Activated CD4-positive, alpha-beta T cell treated with anti-CD3 and anti-CD28 coated beads, Interleukin-2, Interleukin-4, amounts not matched to agents 100 ng/mL and 50 ng/mL, durations not matched to agents 16 hours and 8 hours (primary cell): ENCODE measurements around the gene ZG16B.

Experiments used
- DNase-seq: peaks from one replicate; pipeline ENCODE4 v3.0.0-alpha.2; 2020; ENCODE audit warnings: low spot score

ZG16B gene

DNA sequence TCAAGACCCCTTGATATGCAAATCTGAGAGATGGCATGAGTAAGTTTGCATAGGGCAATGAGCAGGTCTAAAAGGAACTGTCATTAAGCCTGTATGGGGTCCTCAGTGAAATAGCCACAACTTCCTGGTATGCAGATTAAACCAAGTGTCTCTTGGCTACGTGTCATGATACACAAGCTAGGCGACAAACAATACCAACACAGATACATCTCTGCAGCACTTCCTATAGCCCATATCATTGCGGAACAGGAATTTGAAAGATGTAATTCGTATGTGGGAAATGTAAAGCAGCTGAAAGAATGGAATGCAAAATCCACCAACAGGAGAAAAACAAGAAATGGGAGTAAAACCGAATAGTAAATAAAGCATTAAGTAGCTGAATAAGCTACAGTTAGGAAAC, 15.0 kb downstream of the ZG16B start:
- DNase-seq: no peak

DNA sequence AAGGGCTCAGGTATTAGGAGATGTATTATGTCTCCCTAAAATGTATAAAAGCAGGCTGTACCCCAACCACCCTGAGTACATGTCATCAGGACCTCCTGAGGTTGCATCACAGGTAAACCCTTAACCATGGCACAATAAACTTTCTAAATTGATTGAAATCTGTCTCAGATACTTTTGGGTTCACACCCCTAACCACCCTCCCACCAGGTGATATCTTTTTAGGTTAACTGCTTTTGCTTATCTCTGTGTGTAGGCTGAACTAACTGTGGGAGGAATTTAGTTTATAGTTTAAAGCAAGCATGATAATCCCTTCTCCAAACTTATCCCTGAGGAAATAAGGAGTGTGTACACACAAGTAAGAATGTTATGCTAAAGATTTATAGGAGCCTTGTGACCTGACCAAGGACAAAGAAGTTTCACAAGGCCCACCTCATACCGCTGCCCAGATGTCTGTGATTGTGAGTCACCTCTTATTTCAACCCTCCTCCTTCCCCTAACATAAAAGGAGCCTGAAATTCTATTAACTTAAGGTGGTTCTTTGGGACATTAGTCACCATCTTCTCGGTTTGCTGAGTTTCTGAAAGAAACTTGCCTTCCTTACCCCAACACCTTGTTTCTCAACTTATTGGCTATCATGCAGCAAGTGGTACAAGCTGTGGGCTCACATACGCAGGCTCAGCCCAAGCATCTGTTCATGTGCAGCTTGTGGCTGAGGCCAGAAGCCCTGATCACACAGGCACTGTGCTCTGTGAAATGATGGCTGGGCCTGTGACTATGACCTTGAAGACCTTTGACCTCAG, 16.6 kb downstream of the ZG16B start:
- no peak for DNase-seq

DNA sequence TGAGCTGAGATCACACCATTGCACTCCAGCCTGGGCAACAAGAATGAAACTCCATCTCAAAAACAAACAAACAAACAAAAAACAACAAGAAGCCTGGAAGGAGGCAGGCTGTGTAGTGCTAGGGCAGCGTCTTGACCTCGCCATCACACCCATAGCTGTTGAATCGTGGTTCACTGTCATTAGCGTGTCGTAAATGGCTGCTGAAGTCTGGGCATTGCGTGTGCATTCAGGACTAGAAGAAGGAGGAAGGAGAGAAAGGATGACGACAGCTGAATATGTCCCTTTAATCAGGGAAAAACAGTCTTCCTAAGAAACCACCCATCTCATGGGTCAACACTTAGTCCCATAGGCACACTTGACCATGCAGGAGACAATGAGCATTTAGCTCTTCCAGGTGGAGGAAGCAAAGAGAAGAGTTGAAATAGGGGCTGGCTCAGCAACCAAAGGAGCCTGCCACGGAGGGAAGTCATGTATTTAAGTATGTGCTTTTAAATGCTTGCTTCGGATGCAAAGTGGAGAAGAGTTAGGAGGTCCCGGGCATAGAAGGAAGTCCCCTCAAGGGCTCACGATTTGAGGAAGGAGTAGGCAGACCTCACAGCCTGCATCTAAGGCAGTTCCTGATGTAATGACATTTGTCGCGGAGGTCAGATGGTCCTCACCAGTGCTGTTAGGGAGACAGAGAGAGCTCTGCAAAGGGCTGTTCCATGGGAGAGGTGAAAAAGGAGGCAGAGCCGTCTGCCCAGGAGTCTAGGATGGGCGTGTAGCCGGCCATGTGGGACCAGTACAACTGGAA, 19.0 kb downstream of the ZG16B start:
- no peak for DNase-seq

DNA sequence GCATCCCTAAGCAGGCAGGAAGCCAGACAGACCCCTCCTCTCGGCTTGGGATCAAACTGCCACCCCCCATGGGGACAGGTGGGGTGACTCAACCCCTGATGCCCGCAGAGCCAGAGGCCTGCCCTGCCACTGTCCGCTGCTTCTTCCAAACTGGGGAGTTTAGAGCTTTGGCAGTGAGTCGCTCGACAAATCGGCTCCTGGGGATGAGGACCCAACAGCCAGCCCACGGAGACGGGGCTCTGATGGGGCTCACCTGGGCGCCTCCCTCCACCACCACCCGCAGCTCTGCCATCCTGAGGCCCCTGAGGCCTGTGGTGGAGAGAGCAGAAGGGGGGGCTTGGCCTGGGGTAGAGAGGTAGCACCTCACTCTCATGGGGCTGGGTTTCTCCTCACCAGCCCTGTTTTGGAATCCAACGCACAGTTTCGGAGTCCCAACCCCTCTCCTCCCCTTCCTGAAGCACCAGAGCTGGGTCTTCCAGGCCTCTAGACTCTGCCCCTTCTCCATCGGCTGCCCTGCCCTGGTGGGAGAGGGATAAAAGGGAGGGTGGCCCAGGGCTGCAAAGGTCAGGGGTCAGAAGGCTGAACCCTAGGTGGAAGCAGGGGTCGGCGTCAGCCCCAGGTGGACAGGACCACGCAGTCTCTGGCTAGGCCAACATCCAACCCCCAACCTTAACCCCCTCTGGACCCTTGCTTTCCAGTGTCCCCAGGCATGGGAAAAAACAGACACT, 22.1 kb downstream of the ZG16B start:
- no peak for DNase-seq

DNA sequence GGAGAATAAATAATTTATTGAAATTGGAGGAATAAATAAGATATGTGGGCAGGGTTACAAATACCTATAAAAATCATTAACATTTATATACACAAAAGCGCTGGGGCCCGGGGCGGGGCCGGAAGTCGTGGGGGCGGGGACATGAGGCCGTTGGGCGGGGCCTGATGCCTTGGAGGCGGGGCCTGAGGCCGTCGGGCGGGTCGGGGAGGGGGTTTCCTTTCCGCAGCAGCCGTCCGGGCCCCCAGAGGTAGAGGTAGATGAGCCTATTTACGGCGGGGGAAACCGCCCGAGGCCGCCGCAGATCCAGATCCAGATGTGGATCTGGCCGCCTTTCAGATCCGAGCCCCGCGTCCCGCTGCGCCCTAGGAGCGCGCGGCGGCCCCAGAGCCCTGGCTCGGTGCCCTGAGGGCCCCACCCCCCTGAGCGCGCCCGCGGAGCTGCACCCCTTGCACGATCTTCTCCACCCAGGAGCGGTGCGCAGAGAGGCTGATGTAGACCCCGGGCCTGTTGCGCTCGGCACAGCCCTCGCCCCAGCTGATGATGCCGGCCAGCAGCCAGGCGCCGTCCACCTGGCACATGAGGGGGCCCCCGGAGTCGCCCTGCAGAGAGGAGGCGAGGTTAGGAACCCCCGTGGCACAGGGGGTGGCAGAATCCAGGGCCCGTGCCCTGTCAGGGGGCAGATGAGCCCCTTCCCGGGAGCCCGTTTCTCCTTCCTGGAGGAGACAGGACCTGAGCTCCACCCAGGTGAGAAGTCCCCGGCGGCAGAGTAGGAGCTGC, 22.8 kb downstream of the ZG16B start:
- DNase-seq: no peak

DNA sequence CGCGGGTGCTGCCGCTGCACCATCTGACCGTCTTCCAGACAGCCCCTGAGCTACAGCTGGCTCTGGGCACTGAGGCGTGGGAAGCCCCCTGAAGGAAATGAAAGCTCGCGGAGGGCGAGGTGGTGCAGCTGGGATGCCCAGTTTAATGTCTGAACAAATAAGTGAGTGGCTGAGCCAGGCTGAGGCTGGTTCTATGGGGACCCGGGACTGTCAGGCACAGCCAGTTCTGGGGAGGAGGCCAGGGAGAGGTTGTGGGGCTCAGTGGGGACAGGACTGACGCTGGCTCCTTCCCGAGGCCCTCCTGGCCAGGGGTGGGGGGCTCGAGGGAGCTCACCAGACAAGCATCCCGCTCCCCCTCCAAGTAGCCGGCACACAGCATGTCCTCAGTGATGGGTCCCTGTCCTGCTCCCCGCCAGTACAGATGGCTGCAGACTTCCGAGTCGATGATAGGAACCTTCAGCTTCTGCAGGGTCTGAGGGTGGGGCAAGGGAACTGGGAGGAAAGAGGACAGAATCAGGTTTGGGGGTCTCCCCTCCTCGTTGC, 23.5 kb downstream of the ZG16B start:
- DNase-seq: no peak

DNA sequence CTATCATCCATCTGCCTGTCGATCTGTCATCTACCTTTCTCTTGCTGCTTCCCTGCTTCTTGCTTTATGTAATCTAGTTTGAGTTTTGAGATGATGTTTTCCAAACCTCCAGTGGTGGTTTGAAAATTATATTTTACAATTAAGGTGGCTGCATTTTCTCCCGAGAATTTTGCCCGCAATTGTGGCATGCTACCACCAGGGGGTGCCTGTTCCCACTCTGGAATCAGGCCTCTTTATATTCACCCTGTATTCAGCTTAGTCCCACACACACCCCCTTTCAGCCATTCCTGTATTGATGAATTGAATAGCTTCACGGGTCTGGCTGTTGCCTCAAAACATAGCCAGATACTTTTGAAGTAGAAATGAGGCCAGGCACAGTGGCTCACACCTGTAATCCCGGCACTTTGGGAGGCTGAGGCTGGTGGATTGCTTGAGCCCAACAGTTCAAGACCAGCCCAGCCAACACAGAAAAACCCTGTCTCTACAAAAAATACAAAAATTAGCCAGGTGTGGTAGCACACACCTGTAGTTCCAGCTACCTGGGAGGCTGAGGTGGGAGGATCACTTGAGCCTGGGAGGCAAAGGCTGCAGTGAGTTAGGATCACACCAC, 24.7 kb downstream of the ZG16B start:
- no peak for DNase-seq

DNA sequence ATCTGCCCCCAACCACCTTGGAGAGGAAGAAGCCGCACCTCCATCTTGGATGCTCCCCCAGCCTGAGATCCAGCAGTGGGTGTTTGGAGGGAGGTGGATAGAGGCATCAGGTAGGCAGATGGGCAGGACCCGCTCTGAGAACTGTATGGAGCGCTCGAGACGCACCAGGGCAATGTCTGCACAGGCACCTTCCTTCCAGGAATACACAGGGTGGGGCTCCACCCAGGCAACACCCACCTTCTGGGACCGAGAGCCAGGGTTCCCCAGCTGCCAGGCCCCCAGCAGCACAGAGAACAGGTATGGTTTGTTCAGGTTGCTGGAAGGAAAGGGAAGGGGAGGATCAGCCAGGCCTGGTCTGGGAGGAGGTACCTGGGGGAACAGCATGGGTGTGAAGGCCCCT, 25.4 kb downstream of the ZG16B start:
- DNase-seq: no peak

DNA sequence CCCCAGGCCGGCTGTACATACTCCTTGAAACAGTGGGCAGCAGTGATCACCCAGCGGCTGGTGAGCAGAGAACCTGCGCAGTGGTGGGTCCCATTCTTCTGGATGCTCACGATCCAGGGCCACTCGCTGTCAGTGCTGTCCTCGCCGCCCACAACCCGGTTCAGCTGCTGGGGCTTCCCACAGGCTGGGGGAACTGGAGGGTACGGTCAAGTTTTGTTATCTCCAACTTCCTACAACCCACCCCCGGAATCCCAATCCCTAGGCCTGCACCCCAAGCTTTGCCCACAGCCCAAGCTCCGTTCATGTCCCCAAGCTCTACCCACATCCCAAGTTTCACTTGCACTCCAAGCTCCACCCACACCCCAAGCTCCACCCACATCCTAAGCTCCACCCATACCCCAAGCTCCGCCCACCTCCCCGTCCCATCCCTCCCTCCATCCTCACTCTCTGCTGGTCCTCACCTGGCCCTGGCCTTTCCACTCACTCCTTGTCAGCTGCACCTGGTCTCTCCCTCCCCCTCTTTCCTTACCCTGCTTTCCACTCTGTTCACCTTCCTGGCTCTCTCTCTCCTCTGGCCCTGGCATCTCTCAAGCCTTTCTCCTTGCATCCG, 26.1 kb downstream of the ZG16B start:
- no peak for DNase-seq

DNA sequence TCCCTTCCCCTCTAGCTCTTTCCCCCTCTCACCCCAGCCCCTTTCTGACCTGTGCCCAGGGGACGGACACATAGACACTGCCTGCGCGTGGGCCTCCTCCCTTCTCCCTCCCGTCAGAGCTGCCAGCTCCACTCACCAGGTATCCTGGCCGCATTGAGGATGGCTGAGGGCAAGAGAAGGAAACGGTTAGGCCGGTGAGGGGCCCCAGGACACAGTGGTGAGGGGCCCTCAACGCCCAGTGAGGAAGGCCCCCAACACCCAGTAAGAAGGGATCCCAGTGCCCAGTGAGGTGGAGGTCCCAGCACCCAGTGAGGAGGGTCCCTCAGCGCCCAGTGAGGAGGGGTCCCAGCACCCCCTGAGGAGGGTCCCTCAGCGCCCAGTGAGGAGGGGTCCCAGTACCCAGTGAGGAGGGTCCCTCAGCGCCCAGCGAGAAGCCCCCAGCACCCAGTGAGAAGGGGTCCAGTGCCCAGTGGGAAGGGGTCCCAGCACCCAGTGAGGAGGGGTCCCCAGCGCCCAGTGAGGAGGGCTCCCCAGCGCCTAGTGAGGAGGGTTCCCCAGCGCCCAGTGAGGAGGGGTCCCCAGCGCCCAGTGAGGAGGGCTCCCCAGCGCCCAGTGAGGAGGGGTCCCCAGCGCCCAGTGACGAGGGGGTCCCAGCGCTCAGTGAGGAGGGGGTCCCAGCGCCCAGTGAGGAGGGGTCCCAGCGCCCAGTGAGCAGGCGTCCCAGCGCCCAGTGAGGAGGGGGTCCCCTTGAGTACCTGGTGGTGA, 26.8 kb downstream of the ZG16B start:
- DNase-seq: no peak

DNA sequence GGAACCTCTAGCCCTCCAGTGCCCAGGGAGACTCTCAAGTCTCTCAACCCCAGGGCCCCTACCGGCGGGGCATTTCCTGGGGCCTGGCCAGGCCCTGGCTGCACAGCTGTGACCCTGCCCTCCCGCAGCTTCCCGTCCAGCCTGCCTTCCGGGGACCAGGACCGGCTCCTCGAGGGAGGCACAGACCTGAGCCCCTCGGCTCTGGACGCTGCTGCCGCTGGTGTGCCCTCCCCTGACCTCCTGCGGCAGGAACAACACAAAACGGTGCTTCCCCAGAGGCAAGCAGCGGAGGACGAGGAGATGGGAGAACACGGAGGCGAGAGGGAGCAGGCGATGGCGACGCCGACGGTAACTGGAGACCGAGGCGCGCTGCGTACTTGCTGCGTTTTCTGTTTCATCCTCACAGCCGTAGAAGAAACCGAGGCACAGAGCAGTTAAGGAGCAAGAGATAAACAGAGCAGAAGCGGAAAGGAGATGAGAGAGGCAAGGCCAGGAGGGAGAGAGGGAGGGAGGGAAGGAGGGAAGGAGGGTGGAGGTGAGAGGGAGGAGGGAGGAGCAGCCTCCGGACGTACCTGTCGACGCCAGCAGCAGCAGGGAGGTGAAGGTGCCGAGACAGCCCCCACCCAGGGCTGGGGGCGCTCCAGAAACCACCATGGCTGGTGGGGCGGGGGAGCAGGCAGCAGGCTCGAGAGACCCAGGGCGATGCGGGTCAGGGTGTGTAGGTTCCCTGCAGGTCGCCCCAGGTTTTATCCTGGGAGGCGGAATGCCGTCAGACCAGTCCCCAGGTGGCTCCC, 27.5 kb downstream of the ZG16B start, which contains the start of gene PRSS22:
Gene PRSS22, minus strand, starts transcription at position 720 of the 794 bp plus-strand sequence. Its CDS starts 66 bp downstream, at position 654.
- DNase-seq: no peak

DNA sequence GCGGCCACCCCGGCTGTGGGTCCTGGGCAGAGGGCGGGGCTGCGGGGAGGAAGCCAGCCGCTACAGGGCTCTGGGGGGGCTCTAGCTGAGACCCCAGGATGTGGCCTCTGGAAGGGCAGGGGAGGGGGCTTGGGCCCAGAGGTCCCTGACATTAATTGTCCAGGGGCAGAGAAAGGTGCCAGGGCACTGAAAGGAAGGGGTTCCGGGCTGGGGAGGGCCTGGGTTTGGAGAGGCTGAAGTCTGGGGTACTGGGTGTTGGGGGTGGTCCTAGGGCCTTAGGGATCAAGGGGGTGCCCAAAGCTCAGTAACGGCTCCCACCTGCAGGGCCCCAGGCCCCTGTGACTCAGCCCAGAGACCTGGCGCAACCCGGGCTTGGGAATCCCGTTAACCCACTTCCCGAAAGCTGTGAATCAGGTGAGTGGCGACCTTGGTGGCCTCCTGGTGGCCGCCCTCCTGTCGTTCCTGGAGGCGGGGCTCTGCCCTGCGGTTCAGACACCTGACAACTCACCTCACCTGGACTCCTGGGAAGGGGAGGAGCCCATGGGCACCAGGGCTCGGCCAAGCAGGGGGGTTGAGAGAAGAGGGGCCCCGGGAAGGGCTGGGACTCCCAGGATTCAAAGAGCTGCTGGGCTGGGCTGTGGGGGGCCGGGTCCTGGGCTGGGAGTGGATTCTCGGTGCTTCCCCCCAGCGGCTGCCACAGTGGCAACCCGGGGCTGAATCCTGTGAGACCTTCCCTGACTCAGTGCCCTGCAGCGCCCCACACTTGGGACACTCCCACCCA, 28.3 kb downstream of the ZG16B start:
- DNase-seq: no peak

DNA sequence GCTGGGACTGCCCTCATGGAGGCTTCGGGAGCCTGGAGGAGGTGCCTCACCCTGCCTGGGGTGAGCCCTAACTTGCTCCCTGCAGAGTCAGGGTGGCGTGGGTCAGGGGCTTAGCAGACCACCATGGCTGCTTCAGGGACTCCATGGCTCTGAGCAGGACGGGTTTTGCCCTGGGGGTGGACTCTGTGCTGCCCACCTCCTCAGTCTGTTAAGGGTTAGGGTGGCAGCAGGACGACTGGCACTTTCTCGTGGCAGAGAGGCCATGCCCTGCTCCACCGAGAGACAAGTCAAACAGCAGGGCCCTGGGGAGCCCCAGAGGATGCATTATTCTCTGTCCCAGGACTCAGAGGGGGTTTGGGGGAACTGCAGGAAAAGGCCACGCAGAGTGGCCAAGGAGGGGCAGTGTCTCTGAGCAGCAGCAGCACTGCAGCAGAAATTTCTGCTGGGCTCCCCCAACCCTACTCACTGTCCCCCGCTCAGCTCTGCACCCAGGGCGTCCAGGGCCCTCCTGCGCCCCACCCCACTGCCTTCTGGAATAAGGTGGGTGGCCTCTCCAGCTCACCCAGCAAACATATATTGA, 29.7 kb downstream of the ZG16B start:
- no peak for DNase-seq

DNA sequence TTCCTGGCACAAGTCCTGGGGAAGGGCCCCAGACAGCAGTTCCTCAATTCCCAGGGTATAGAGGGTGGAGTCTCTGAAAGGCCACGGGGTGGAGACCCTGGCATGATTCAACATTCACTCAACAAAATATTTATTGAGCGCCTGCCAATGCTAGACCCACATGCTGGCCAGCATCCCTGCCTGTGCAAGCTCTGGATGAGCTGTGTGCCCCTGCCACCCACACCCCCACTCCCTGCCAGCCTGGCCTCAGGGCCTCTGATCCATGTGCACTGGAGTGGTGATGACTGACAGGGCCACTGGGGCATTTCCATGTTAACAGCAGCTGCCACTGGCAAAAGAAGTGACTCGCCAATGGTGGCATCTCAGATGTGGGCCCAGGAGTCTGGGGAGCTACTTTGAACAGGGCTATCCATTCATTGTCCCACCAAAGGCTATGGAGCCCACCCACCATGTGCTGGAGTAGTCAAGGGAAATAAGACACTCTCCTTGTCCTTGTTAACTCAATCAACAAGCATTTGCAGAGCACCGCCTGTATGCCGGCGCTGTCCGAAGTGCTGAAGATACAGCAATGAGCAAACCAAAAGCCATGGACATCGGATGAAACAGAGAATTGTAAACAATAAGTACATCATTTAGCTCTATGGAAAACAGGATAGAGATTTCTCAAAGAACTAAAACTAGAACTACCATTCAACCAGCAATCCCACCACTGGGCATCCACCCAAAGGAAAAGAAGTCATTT, 30.9 kb downstream of the ZG16B start:
- DNase-seq: no peak

DNA sequence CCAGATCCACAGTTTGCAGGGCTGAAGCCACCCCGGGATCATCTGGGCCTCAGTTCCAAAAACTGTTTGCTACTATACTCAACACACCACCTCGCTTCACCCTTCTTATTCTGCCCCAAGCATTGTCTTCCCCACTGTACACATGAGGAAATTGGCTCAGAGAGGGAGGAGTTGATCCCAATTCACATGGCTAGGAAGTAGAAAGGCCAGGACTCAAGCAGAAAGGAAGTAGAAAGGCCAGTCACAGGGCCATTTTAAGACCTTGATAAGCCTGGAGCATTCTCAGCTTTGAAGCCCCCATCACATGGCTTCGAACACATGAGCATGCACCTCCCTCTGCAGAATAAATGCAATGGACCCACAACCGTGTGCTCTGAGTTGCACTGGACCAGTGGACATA, 35.5 kb downstream of the ZG16B start:
- DNase-seq: no peak

DNA sequence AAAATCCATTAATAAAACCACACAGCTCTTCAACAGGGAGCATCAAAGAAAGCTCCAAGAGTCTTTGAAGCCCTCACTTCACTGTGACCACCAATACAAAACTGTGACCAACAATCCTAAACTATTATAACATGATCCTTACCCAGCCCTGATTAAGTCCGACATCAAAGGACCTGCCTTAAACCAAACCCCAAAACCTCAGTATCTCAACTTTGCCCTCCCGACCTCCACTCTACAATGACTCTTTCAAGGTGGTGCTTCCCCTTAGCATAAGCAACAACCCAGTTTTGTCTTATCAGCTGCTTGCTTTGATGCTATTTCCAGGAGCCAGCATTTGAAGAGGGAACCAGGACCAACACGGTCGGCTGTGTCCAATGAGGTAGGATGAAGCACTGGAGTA, 36.3 kb downstream of the ZG16B start:
- DNase-seq: no peak

DNA sequence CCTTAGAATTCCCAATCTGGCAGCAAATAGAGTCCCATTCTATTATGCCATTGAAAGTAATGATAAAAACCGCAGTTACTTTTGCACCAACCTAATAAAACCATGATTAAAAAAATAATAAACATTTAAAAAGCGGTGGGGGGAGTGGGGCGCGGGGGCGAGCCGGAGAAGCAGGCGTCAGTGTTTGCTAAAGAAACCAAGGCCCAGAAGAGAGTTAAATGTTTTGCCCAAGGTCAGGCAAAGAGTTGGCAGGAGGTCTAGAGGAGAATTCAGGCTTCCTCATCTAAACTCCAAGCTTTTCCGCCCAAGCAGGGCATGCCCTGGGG, 37.5 kb downstream of the ZG16B start:
- DNase-seq: no peak
